Left cardiac atrium (tissue), 4 donors: ENCODE results near the gene PSAP. TPM values are rescaled to one million over a fixed set of nuclear protein-coding genes. Genes with fewer than 3 reads are reported as not detected.

Experiments
- ATAC-seq, 2 donors: fragments of 200-7000 bp; cut with Tn5 transposase; one replicate each; pipeline ENCODE4 v1.9.1; 2020; ENCODE audit warnings: mild to moderate bottlenecking in 2 of 2, moderate library complexity in 2 of 2
- DNase-seq: peaks from one replicate; pipeline ENCODE4 v3.0.0-alpha.2; 2020
- intact Hi-C, 2 donors: fragments of 100-400 bp; cut with DNase I; formaldehyde crosslinking; loops; one replicate each; pipeline versions ENCODE4 v1.14.1 to v1.15.1; 2022 to 2023
- total RNA-seq, 2 donors: library from RNA; stranded (reverse); fragmentation: NEBNext Ultra II Directional; extraction: Animal tissue kit (Norgen Biotek cat#: 25700); gene quantifications; one replicate each; pipeline ENCODE4 v1.2.1, GENCODE V29; 2021
- donor health status: DM: no; HTN: yes; CAD: no.
- donor health status: DM: no; HTN: yes; CAD: no; lungs with severe emphysema.
- donor health status: DM: yes; HTN: yes; CAD: no.
- donor health status: Dilated cardiomyopathy.

PSAP gene
- total RNA-seq, 2 donors from 2014 or later = 1,413 to 1,441 TPM

GRCh38 chr10:71804077-71804476, 47.0 kb downstream of the PSAP start:
- peak; percentile 16 to 26 for ATAC-seq
- intact Hi-C loops = no loop called here
- DNase-seq = no peak

- DNase-seq (peak; percentile 13), ATAC-seq (no peak)
- intact Hi-C loops = no loop called here
Observed at GRCh38 chr10:71802715-71803488, 48.1 kb downstream of the PSAP start.

DNA sequence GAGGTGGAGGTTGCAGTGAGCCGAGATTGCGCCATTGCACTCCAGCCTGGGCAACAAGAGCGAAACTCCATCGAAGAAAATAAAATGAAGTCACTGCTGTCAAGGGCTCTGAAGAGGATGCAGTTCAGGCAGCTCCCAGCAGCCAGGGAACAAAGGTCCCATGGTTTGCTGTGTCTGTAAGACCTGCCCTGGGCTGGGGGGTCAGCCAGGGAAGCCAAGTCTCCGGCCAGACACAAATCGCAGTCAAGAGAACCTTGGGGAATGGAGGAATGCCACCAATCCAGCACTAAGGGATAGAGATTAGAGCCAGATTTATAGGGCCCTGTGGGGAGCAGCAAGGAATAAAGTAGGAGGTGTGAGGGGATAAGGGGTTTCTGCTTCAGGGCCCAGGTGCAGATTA, 48.8 kb downstream of the PSAP start:
- ATAC-seq = no peak

GRCh38 chr10:71801361-71801760, 49.7 kb downstream of the PSAP start:
- intact Hi-C loops = no loop called here
- DNase-seq = peak; percentile 4

More for the DNA sequence above, 48.8 kb downstream of the PSAP start:
- peak; percentile 1 for DNase-seq
- intact Hi-C loops = no loop called here

GRCh38 chr10:71799608-71800453, 51.2 kb downstream of the PSAP start:
- intact Hi-C loops = no loop called here
- DNase-seq = no peak
- ATAC-seq = no peak

More at GRCh38 chr10:71801361-71801760, 49.7 kb downstream of the PSAP start:
- ATAC-seq = no peak

DNA sequence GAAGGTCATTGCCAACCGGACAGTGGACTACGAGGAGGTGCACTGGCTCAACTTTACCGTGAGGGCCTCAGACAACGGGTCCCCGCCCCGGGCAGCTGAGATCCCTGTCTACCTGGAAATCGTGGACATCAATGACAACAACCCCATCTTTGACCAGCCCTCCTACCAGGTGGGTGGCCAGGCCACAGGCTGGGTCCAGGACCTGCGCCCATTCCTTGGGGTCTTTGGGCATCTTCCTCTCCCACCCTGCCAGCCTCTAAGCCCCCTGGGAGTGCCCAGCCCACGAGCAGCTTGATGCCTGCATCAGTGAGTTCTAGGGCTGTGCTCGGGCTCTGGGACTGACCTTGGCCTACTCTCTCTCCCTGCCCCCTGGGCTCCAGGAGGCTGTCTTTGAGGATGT, 51.9 kb downstream of the PSAP start:
- intact Hi-C loops = no loop called here
- DNase-seq (no peak), ATAC-seq (no peak)

GRCh38 chr10:71798308-71798624, 52.8 kb downstream of the PSAP start:
- DNase-seq (no peak), ATAC-seq (no peak)
- intact Hi-C loops = no loop called here

- peak in 1 of 2 donors; percentile 33 for ATAC-seq
- DNase-seq = no peak
- intact Hi-C loops = no loop called here
Observed at GRCh38 chr10:71797533-71798307, 53.3 kb downstream of the PSAP start.

GRCh38 chr10:71796749-71797405, 54.2 kb downstream of the PSAP start:
- intact Hi-C loops = no loop called here
- no peak for ATAC-seq
- no peak for DNase-seq

GRCh38 chr10:71795248-71795647, 55.8 kb downstream of the PSAP start:
- no peak for DNase-seq
- ATAC-seq = peak in 1 of 2 donors; percentile 53

GRCh38 chr10:71790749-71791440, 60.2 kb downstream of the PSAP start:
- DNase-seq (no peak), ATAC-seq (no peak)
- intact Hi-C loops = no loop called here

More at GRCh38 chr10:71795248-71795647, 55.8 kb downstream of the PSAP start:
- intact Hi-C loops = no loop called here

GRCh38 chr10:71789871-71790270, 61.2 kb downstream of the PSAP start:
- intact Hi-C loops = no loop called here
- no peak for DNase-seq
- ATAC-seq = no peak

DNA sequence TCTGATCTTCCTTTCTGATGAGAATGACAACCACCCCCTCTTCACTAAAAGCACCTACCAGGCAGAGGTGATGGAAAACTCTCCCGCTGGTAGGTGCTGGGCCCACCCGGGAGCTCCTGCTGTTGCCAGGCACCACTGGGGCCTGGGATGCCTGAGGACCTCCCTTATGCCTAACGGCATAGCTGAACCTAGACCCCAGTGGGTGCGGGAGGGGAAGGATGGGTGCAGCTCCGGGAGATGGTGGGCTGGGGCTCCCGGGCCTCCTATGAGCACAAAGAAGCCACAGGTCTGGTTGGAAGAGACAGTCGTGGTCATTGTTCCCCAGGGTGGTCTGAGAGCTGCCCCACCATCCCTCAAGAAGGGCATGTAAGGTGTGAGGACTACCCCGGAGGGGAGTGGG, 62.1 kb downstream of the PSAP start:
- intact Hi-C loops = no loop called here
- no peak for DNase-seq
- no peak for ATAC-seq

DNA sequence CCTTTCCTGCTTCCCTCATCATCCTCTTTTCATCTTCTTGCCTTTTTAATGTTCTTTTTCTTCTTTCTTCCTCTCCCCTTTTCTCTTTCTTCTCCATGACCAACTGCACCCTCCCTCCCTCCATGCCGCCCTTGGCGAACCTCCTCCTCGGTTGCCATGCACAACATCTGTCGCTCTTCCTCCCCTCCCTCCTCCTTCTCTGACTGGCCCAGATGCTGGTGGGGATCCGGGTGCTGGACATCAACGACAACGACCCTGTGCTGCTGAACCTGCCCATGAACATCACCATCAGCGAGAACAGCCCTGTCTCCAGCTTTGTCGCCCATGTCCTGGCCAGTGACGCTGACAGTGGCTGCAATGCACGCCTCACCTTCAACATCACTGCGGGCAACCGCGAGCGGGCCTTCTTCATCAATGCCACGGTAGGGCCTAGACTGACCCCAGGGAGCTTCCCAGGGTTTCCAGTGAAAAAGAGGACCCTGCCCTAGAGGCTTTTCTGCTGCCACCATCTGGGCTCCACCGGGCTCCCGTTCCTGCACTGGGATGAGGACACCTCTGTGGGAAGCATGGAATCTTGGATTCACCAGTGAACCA, 66.3 kb downstream of the PSAP start:
- intact Hi-C loops = no loop called here
- DNase-seq (no peak), ATAC-seq (no peak)

- no peak for ATAC-seq
- intact Hi-C loops = no loop called here
- peak; percentile 5 for DNase-seq
Observed at GRCh38 chr10:71783917-71784678, 67.0 kb downstream of the PSAP start.

- ATAC-seq (peak; percentile 36 to 54), DNase-seq (no peak)
- intact Hi-C loops = no loop called here
Observed at GRCh38 chr10:71782917-71783490, 68.0 kb downstream of the PSAP start.

- intact Hi-C loops = no loop called here
- no peak for ATAC-seq
- DNase-seq = no peak
Observed at GRCh38 chr10:71782221-71782916, 68.7 kb downstream of the PSAP start.
